GM12878 (cell line): ENCODE measurements around the gene ARFRP1. TPM values are rescaled to one million over a fixed set of nuclear protein-coding genes. Genes with fewer than 3 reads are reported as not detected.

Experiments
- ATAC-seq: fragments of 200-7000 bp; cut with Tn5 transposase; 3 replicates; pipeline ENCODE4 v1.9.1; 2020; ENCODE audit warnings: mild to moderate bottlenecking, moderate library complexity
- BruUV-seq: library from RNA; stranded (reverse); fragments of 400-500 nt; replicated peaks from 2 replicates; lab custom pipeline; 2021; lab: Mats Ljungman, UMichigan
- CTCF ChIA-PET: fragments of 300-600 bp; sonication (Branson Sonifier 250); formaldehyde crosslinking; extraction: SDS; loops from one replicate; lab custom pipeline; 2021; ENCODE audit warnings: inconsistent platforms; lab: Yijun Ruan, JAX
- POLR2A ChIA-PET: fragments of 350-600 bp; formaldehyde crosslinking; extraction: SDS; loops from one replicate; lab custom pipeline; 2021; ENCODE audit warnings: inconsistent platforms; lab: Charles Lee
- RAD21 ChIA-PET: fragments of 300-600 bp; sonication (Branson Sonifier 250); formaldehyde crosslinking; loops from one replicate; lab custom pipeline; 2023; ENCODE audit warnings: antibody characterized with exemption; ENCODE audit not compliant: unreplicated experiment; lab: Charles Lee
- SMC1A ChIA-PET: fragments of 300-600 bp; sonication (Branson Sonifier 250); formaldehyde crosslinking; loops from one replicate; lab custom pipeline; 2023; ENCODE audit not compliant: unreplicated experiment, uncharacterized antibody; lab: Charles Lee
- DNase-seq: peaks from one replicate; pipeline ENCODE4 v3.0.0-alpha.2; 2011; ENCODE audit warnings: low read depth, low spot score
- FAIRE-seq: peaks from 3 replicates; lab custom pipeline; 2011; peaks lifted over from hg19 to GRCh38; lab: Jason Lieb, UNC
- H2AFZ ChIP-seq: 2 replicates; pipeline ENCODE4 v1.6.0; 2011; ENCODE audit warnings: low read depth, low read length, control low read depth; ENCODE audit not compliant: control insufficient read depth
- H3K27ac ChIP-seq: 2 replicates; pipeline ENCODE4 v1.5.1; 2011; ENCODE audit warnings: control low read depth; ENCODE audit not compliant: control insufficient read depth, insufficient read depth
- H3K27me3 ChIP-seq, 2 experiments: replicated peaks in 1 of 2; 2 replicates each; pipeline versions ENCODE4 v1.6.0 to v1.6.1; 2011; ENCODE audit warnings: low read length in 1 of 2; ENCODE audit not compliant: control insufficient read depth in 2 of 2, insufficient read depth in 2 of 2
- H3K36me3 ChIP-seq, 2 experiments: 2 replicates each; pipeline ENCODE4 v1.5.1; 2011; ENCODE audit warnings: low read length in 1 of 2; ENCODE audit not compliant: control insufficient read depth in 2 of 2, insufficient read depth in 2 of 2
- H3K4me1 ChIP-seq: 2 replicates; pipeline ENCODE4 v1.6.1; 2011; ENCODE audit warnings: mild to moderate bottlenecking, low read length, moderate library complexity, mixed read lengths; ENCODE audit not compliant: control insufficient read depth, insufficient read depth
- H3K4me2 ChIP-seq: 2 replicates; pipeline ENCODE4 v1.6.0; 2011; ENCODE audit warnings: control low read depth; ENCODE audit not compliant: control insufficient read depth, insufficient read depth
- H3K4me3 ChIP-seq: fragments of 200-600 bp; sonication (generic); 2 replicates; pipeline ENCODE4 v1.5.1; 2016
- H3K79me2 ChIP-seq: 2 replicates; pipeline ENCODE4 v1.6.0; 2011; ENCODE audit warnings: low read length; ENCODE audit not compliant: control insufficient read depth, insufficient read depth
- H3K9ac ChIP-seq: 2 replicates; pipeline ENCODE4 v1.8.0; 2011; ENCODE audit warnings: low read length, control low read depth, mixed read lengths; ENCODE audit not compliant: control insufficient read depth, insufficient read depth
- H3K9me3 ChIP-seq: replicated peaks from 3 replicates; pipeline ENCODE4 v1.5.1; 2011; ENCODE audit warnings: mild to moderate bottlenecking, low read length; ENCODE audit not compliant: control insufficient read depth, insufficient read depth
- H4K20me1 ChIP-seq: 2 replicates; pipeline ENCODE4 v1.6.0; 2011; ENCODE audit not compliant: control insufficient read depth, insufficient read depth
- ATF7 ChIP-seq: fragments of 450-650 bp; IDR thresholded peaks from 2 replicates; pipeline ENCODE4 v1.6.1; 2016; ENCODE audit warnings: low read depth, mild to moderate bottlenecking
- EP300 ChIP-seq, 2 experiments: fragments of 150-350 bp in 1 of 2; IDR thresholded peaks; 2 replicates each; pipeline ENCODE4 v1.6.1; 2011 to 2012; ENCODE audit warnings: low read depth in 2 of 2, low read length in 2 of 2, borderline replicate concordance in 1 of 2, improper control_type of control experiment in 1 of 2, inconsistent platforms in 1 of 2; ENCODE audit not compliant: control insufficient read depth in 1 of 2
- NFXL1 ChIP-seq: fragments of 450-650 bp; IDR thresholded peaks from 2 replicates; pipeline ENCODE4 v1.6.1; 2017; ENCODE audit warnings: antibody characterized with exemption, mild to moderate bottlenecking, borderline replicate concordance
- NRF1 ChIP-seq: conservative IDR thresholded peaks from 2 replicates; pipeline ENCODE4 v1.6.1; 2011; ENCODE audit warnings: mild to moderate bottlenecking, low read depth, low read length, improper control_type of control experiment
- POLR2AphosphoS2 ChIP-seq: IDR thresholded peaks from 2 replicates; pipeline ENCODE4 v1.6.1; 2011; ENCODE audit warnings: low read depth, mild to moderate bottlenecking, low read length, improper control_type of control experiment, moderate library complexity
- REST ChIP-seq: IDR thresholded peaks from 2 replicates; pipeline ENCODE4 v1.6.1; 2012; ENCODE audit warnings: mild to moderate bottlenecking, low read depth, low read length
- SREBF2 ChIP-seq: IDR thresholded peaks from 2 replicates; pipeline ENCODE4 v1.6.1; 2012; ENCODE audit warnings: mild to moderate bottlenecking, low read length
- SUZ12 ChIP-seq: fragments of 200-600 bp; sonication (generic); IDR thresholded peaks from one replicate; pipeline ENCODE4 v1.6.1; 2018; ENCODE audit warnings: antibody characterized with exemption, mild to moderate bottlenecking; ENCODE audit not compliant: unreplicated experiment
- WGBS: methylation state at CpG from one replicate; pipeline ENCODE4 v1.1.6; 2016; ENCODE audit warnings: low lambda C conversion rate; ENCODE audit not compliant: insufficient replicate concordance, insufficient coverage; ENCODE audit errors: missing lambda C conversion rate; 5-methylcytosine and 5-hydroxymethylcytosine counted together
- in situ Hi-C: fragments of 300-500 bp; cut with MboI; formaldehyde crosslinking; loops from 9 replicates; pipeline ENCODE4 v1.14.3; 2018; ENCODE audit warnings: mixed read lengths
- intact Hi-C: fragments of 100-400 bp; cut with micrococcal nuclease; formaldehyde crosslinking; loops from one replicate; pipeline ENCODE4 v1.14.2; 2022; ENCODE audit not compliant: unreplicated experiment
- polyA plus RNA-seq, 11 experiments: library from polyadenylated mRNA; depleted of rRNA in 4 of 11; unstranded in 6 of 11; stranded (reverse) in 5 of 11; fragments of >200 nt; fragmentation: Nextera tagmentation in 4 of 11; fragmentation: Illumina TruSeq in 1 of 11; extraction: Ambion mirVana in 4 of 11; extraction: Trizol in 1 of 11; gene quantifications; 1 replicate in 1 of 11; 2 replicates in 10 of 11; pipeline versions ENCODE4 v1.2.1 to v1.2.3, GENCODE V29; 2011 to 2016; ENCODE audit warnings: inconsistent platforms in 2 of 11, missing spikeins in 2 of 11, low read depth in 1 of 11
- total RNA-seq, 4 experiments: library from RNA; depleted of rRNA in 3 of 4; stranded (reverse); fragments of >200 nt in 3 of 4; fragmentation: Illumina TruSeq in 1 of 4; extraction: Trizol in 1 of 4; gene quantifications; 2 replicates each; pipeline versions ENCODE4 v1.2.1 to v1.2.3, GENCODE V29; 2013 to 2021

The ARFRP1 gene
- total and polyA plus RNA-seq, 10 of the 15 experiments (the other 5 are each of a cell fraction or from before 2014, with no cell fraction given): 0.37 to 71.7 (median 34.6) TPM

DNA sequence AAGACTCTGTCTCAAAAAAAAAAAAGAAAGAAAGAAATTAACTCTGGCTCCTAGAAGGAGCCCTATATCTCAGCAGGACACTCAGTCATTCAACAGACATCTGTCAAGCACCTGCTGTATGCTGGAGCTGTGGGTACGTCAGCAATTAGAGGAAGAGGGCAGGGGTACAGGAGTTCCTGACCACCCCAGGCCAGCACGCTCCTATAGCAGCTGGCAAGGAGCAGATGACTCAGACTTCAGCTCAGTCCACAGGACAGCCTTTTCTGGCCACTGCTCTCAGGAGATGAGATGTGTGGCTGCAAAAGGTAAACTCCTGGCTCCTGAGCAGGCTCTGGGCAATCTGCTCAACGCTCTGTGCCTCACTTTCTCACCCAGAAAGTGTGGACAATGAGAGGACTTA, 51.3 kb downstream of the ARFRP1 start:
- TF ChIP-seq REST: no peak
- no peak for TF ChIP-seq EP300 (IDR thresholded peaks at IDR 0.05; ENCODE audit: borderline replicate concordance in 1 of 2, control insufficient read depth in 1 of 2, low read depth in 2 of 2, low read length in 2 of 2)
- no peak for TF ChIP-seq SUZ12
- no peak for TF ChIP-seq NFXL1
- no peak for TF ChIP-seq NRF1
- TF ChIP-seq POLR2AphosphoS2: no peak
- TF ChIP-seq SREBF2: no peak
- no peak for TF ChIP-seq ATF7
- DNase-seq (no peak), ATAC-seq (no peak), FAIRE-seq (no peak)
- intact Hi-C loops: no loop called here
- ChIA-PET CTCF (no interaction called here), SMC1A (no interaction called here), RAD21 (interaction anchor here (1.2 kb wide), 1 partner anchor 15 kb away, joined by 5 read pairs; no protein-coding TSS in a partner anchor), POLR2A (interaction anchor here (0.6 kb wide), 1 partner anchor 82 kb away, joined by 6 read pairs; no protein-coding TSS in a partner anchor)
- Histone ChIP-seq H3K9me3 (no peaks in the 10 kb centered on the region), H3K79me2 (peaks cover 10% of the 10 kb centered on the region), H2AFZ (no peak overlapping the region), H3K27ac (no peak overlapping the region), H3K4me3 (no peak overlapping the region), H3K36me3 (peaks cover 0 to 2% of the 10 kb centered on the region in 2 experiments; a peak in 2 of 4 replicates), H3K9ac (no peak overlapping the region), H3K27me3 (peaks cover 4 to 7% of the 10 kb centered on the region in 2 experiments; a peak in 3 of 4 replicates), H3K4me1 (peaks cover 8% of the 10 kb centered on the region), H4K20me1 (no peaks in the 10 kb centered on the region), H3K4me2 (no peak overlapping the region)
- 53% methylated on average over 3 of the region's 3 CpGs for WGBS
- BruUV-seq: no TSS peak
- in situ Hi-C loops: no loop called here
